Measurements from ENCODE around the gene CLN3. TPM values are rescaled to one million over a fixed set of nuclear protein-coding genes. Genes with fewer than 3 reads are reported as not detected.

The CLN3 gene
- total RNA-seq, 1 experiment from 2014 or later: 33.5 TPM

DNA sequence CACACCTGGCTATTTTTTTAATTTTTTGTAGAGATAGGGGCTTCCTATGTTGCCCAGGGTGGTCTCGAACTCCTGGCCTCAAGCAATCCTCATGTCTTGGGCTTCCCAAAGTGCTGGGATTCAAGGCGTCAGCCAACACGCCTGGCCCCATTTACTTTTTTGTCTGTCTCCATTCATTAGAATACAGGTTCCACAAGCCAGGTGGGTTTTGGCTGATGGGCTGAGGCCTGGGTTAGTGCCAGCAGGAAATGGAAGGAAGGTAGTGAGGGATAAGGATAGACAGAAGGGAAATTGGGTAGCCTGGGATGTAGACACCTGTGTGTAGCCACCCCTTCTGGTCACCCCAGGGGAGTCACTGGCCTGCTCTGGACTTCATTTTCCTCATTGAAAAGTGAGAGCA is 19.2 kb upstream of the CLN3 start:
- H3K27me3 Mint-ChIP-seq (ENCODE audit: unreplicated experiment): peaks cover 14% of the 10 kb centered on the region
- H3K4me1 Mint-ChIP-seq (ENCODE audit: low read depth, unreplicated experiment): no peaks in the 10 kb centered on the region
- no peak overlapping the region for H3K27ac Mint-ChIP-seq (ENCODE audit: unreplicated experiment)
- H3K9me3 Mint-ChIP-seq (ENCODE audit: low read depth, unreplicated experiment): no peaks in the 10 kb centered on the region
- DNase-seq: peak; percentile 52
- CTCF ChIA-PET: interaction anchor here (0.7 kb wide), 1 partner anchor 1428 kb away, joined by 3 read pairs; no protein-coding TSS in a partner anchor
- intact Hi-C loops (cut with micrococcal nuclease; ENCODE audit: unreplicated experiment): no loop called here
- no TSS peak for BruUV-seq (replicated peaks)
- no peak overlapping the region for H3K4me3 Mint-ChIP-seq (ENCODE audit: low read depth, unreplicated experiment)
- no peak for TF ChIP-seq CTCF (IDR thresholded peaks at IDR 0.05; ENCODE audit: unreplicated experiment)
- peaks cover 4% of the 10 kb centered on the region for H3K36me3 Mint-ChIP-seq (ENCODE audit: insufficient read depth, unreplicated experiment)

DNA sequence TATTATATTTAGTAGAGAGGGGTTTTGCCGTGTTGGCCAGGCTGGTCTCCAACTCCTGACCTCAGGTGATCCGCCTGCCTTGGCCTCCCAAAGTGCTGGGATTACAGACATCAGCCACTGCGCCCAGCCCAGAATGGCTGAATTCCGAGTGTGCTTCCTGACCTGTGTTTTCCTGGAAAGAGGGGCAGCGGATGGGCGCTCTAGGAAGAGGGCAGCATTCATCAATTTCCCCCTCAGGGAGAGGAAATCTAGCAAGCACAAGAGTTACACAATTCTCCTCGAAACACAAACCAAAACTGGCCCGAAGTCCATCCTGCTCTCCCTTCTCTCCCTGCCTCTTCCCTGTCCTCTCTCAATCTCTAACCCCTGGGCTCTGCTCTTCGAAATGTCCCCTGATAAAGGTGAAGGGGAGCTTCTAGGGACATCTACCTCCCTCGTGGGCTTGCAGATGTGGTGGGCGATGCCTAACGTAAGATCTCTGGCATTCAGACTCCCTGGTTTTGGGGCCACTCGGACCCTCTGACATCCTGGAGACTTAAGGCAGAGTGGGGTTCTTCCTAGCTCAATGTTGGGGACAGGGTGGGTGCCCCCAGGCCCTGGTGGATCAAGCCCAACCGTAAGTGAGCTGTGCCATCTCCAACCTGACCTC is 13.7 kb upstream of the CLN3 start:
- intact Hi-C loops (cut with micrococcal nuclease; ENCODE audit: unreplicated experiment): no loop called here
- Mint-ChIP-seq H3K9me3 (ENCODE audit: low read depth, unreplicated experiment) (no peaks in the 10 kb centered on the region), H3K36me3 (ENCODE audit: insufficient read depth, unreplicated experiment) (peaks cover 3% of the 10 kb centered on the region), H3K4me3 (ENCODE audit: low read depth, unreplicated experiment) (no peak overlapping the region), H3K27me3 (ENCODE audit: unreplicated experiment) (peaks cover 20% of the 10 kb centered on the region), H3K27ac (ENCODE audit: unreplicated experiment) (no peak overlapping the region), H3K4me1 (ENCODE audit: low read depth, unreplicated experiment) (no peaks in the 10 kb centered on the region)
- CTCF ChIA-PET: no interaction called here
- no peak for DNase-seq
- no peak for TF ChIP-seq CTCF (IDR thresholded peaks at IDR 0.05; ENCODE audit: unreplicated experiment)
- BruUV-seq (replicated peaks): no TSS peak

- CTCF ChIA-PET: no interaction called here
- intact Hi-C loops (cut with micrococcal nuclease; ENCODE audit: unreplicated experiment): no loop called here
- Mint-ChIP-seq H3K27ac (ENCODE audit: unreplicated experiment) (no peak overlapping the region), H3K4me3 (ENCODE audit: low read depth, unreplicated experiment) (no peak overlapping the region), H3K36me3 (ENCODE audit: insufficient read depth, unreplicated experiment) (no peaks in the 10 kb centered on the region), H3K9me3 (ENCODE audit: low read depth, unreplicated experiment) (no peaks in the 10 kb centered on the region), H3K27me3 (ENCODE audit: unreplicated experiment) (peaks cover 20% of the 10 kb centered on the region), H3K4me1 (ENCODE audit: low read depth, unreplicated experiment) (no peaks in the 10 kb centered on the region)
- no peak for TF ChIP-seq CTCF (IDR thresholded peaks at IDR 0.05; ENCODE audit: unreplicated experiment)
- peak; percentile 41 for DNase-seq
- no TSS peak for BruUV-seq (replicated peaks)
These were observed 13.0 kb upstream of the CLN3 start for GRCh38 chr16:28504707-28505404.

DNA sequence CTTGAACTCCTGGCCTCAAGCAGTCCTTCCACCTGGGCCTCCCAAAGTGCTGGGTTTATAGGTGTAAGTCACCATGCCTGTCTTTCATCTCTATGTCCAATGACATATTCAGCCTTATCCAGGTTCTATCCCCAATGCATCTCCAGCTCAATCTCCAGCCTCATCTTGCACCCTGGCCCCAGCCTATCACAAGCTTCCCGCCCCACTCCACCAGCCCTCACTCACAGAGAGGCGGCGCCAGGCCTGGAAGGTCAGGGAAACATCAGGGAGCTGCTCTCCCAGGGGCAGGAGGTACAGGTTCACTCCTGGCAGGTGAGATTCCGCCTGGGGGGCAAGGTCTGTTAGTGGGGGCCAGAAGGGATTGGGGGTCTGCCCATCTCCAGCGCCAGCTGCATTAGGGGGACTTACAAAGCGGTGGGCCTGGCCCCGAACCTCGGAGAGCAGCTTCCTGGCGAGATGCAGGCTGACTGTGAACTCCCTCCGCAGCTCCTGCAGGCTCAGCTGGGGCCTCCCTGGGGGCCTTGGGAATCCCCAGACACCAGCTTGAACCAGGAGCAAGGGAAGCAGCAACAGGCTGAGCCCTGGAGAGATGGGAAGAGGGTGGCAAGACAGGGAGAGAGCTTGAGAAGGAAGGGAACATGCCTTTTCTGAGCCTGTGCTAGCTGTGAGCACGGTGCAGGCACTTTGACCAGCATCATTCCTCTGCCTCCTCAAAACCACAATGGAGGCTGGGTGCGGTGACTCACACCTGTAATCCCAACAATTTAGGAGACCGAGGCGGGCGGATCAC is 11.8 kb upstream of the CLN3 start:
- no peak for TF ChIP-seq CTCF (IDR thresholded peaks at IDR 0.05; ENCODE audit: unreplicated experiment)
- no peaks in the 10 kb centered on the region for H3K9me3 Mint-ChIP-seq (ENCODE audit: low read depth, unreplicated experiment)

More for the DNA sequence above, 11.8 kb upstream of the CLN3 start:
- peaks cover 20% of the 10 kb centered on the region for H3K27me3 Mint-ChIP-seq (ENCODE audit: unreplicated experiment)
- intact Hi-C loops (cut with micrococcal nuclease; ENCODE audit: unreplicated experiment): no loop called here
- no peak for DNase-seq
- no peaks in the 10 kb centered on the region for H3K36me3 Mint-ChIP-seq (ENCODE audit: insufficient read depth, unreplicated experiment)
- no peaks in the 10 kb centered on the region for H3K4me1 Mint-ChIP-seq (ENCODE audit: low read depth, unreplicated experiment)
- no TSS peak for BruUV-seq (replicated peaks)
- H3K27ac Mint-ChIP-seq (ENCODE audit: unreplicated experiment): no peak overlapping the region
- H3K4me3 Mint-ChIP-seq (ENCODE audit: low read depth, unreplicated experiment): no peak overlapping the region
- CTCF ChIA-PET: interaction anchor here (0.8 to 0.9 kb wide), 2 partner anchors 12 to 13 kb away, joined by 5 to 7 read pairs; partner anchors contain the start of gene CLN3

Measured in Calu3 (cell line).